A204.1 (cell line): ENCODE results near the gene FAM89B.

ENCODE experiments used
- FAIRE-seq: peaks from 2 replicates; lab custom pipeline; 2012; peaks lifted over from hg19 to GRCh38; lab: Jason Lieb, UNC

Gene FAM89B

DNA sequence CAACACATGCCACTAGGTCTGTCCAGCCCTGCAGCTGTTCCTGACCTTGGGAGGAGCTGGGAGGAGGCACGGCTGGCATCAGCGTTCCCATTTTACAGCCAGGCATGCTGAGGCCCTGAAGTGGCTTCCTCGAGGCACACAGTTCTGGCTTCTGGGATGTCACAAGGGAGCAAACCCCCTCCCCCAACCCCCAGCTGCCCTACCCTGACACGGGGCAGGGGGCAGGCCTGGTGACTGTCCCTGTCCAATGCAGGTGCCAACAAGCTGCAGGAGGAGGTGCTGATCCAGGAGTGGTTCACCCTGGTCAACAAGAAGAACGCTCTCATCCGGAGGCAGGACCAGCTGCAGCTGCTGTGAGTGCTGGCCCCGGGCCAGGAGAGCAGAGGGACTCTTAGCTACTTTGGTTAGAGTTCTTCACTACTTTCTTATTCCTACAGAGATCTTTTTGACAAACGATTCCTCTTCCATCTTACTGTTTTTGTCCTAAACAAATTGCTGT, 18.0 kb downstream of the FAM89B start:
- FAIRE-seq, result no peak

DNA sequence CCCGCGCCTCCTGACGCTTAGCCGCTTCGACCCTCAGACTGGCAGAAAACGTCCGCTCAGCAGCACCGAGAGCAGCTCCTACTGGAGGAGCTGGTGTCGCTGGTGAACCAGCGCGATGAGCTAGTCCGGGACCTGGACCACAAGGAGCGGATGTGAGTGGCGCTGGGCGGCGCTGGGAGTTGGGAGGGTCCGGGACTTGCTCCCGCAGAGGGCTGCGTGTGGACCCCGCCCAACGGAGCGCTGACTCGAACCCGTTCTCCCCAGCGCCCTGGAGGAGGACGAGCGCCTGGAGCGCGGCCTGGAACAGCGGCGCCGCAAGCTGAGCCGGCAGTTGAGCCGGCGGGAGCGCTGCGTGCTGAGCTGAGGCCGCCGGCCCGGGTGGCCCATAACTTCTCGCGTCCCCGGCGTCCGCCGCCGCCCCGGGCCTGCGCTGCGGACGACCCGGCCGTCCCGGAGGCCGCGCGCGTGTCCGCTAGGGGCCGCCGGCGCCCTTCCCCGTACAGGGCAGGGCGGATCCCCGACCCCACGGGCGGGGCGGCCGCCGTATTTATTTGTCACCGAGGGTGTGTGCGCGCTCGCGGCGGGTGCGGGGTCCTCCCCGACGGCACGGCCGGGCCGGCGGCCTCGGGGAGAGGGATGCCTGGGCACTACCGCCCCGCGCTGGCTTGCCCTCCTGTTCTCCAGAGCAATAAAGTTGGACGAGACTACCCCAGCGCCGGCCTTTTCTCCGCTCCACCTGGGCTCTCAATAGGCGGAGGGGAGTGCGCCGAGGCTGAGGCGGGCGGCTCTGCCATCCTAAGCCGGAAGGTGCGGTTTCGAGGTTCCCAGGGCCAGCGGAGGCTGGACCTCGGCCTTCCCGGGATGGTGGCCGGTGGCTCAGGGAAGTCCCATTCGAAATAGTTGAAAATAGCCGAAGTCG, 19.9 kb downstream of the FAM89B start:
- no peak for FAIRE-seq

DNA sequence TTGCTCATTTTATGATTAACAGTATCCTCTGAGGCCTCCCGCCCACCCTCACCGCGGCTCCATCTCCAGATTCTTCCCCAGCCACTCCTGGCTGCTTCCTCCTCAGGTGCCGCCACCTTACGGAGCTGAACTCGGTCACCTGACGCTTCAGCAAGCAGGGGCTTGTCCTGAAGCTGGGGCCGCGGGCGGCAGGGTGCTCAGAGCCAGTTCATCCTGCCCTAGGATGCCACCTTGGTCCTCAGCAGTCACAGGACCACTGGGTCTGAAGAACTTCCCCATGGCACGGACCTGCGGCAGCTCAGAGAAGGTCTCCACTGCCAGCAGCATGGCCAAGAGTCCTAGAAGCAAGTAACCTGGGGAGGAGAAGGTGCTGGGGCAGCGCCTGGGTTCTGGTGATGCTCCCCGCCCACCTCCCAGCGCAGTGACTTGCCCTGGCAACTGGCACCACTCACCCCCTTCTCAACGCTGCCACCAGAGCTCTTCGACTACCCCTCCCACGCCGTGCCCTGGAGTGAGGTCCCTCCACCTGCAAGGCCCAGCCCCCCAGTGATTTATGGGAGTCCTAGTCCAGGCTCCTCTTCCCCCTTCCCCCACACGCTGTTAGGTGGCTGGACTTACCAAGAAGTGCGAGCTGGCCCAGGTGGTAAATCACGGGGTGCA, 20.6 kb downstream of the FAM89B start:
- FAIRE-seq, result no peak

DNA sequence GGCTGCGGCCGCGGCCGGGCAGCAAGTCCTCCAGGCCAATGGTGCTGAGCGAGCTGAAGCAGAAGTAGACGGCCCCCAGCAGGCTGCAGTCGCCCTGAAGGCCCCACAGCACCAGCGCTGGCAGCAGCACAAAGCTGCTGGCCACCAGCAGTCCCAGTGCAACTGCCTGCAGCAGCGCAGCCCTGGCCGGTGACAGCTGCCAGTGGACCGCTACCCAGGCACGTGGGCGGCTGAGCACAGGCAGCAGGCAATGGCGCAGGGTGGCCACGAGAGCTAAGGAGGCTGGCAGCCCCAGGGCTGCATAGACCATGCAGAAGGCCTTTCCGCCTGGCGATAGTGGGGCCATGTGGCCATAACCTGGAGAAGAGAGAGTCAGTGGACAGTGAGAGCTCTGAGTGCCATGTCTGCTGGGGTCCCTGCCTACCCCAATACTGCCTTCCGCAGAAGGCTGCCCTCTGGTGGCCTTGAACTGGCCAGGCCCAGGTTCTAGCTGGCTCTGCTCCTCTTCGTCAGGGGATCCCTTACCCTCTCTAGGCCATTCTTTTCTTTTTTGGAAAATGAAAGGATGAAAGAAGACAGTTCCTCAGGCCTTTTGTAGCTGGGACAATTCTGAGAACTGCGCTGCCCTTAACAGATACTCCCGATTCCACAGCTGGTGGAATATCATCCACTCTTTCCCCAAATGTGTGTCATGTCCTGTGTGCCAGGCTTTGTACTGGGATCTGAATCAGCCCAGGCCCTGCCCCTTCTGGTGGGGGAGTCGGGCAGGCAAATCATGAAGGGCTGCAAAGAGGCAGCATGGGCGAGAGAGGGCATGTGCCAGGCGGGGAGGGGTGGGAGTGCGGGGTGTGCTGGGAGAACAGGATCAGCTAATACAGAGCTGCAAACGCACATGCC, 21.4 kb downstream of the FAM89B start:
- no peak for FAIRE-seq

DNA sequence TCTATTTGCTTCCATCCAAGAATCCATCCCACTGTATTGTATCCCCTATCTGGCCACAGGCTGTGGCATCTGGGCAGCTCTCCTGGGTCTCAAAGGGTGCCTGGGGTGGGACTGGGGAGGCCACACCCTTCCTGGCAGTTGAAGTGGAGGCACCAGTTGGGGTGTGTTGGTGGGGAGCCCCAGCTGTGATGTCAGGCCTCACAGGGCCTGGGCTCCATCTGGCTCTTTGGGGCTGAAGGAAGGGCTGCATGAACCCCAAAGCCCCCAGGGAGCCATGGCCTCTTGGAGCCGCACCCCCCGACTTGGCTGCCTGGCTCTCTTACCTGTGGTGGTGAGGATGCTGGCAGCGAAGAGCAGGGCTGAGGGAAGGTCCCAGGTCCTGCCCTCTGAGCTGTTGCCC, 22.8 kb downstream of the FAM89B start:
- no peak for FAIRE-seq

DNA sequence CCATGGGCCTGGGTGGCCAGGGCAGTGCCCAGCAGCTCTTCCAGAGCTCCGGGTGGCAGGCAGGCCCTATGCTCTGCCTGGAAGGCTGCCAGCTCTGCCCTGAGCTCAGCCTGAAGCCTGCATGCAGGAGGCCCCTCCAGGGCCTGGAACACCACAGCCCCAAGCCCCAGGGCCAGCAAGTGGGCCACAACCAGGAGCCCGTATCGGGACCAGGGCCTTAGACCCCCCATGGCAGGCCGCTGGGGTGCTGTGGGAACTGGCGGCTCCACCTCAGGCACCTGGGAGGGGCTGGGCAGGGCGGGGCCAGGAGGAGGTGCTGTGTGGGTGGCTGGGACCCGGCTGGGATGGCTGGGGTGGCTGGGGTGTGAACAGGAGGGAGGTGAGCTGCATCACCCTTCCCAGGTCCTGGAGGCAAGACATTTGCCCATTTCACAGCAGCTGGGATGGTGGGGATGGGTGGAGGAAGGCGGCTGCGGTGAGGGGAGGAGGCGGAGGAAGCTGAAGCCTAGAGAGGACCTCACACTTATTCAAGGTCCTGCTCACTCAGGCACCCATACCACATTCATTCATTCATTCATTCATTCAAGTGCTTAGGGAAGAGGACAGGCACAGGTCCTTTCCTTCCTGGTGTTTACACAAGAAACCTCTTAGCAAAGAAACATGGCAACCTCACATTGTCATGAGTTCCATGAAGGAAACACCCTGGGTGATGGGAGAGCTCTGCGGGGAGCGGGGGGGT, 23.4 kb downstream of the FAM89B start, which contains the start of gene KCNK7:
TSS of gene KCNK7 (minus strand) at position 258 of the 739 bp plus-strand sequence. CDS start at position 230, 28 bp downstream.
- no peak for FAIRE-seq

DNA sequence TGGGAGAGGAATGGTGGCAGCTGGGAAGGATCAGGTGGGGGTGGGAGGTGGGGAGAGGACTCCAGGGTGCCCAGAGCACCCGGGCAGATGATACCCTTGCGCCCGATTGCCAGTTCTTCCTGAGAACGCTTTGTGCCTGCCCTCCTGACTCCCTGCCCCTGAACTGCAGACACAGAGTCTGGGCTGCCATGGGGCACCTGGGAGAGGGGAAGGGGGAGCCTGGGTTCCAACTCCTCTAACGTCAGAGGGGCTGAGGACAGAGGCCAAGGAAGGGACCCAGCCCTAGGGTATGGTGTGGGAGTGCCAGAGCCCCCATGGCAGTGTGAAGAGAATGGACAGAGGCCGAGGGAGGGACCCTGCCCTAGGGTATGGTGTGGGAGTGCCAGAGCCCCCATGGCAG, 24.2 kb downstream of the FAM89B start:
- FAIRE-seq, result no peak

DNA sequence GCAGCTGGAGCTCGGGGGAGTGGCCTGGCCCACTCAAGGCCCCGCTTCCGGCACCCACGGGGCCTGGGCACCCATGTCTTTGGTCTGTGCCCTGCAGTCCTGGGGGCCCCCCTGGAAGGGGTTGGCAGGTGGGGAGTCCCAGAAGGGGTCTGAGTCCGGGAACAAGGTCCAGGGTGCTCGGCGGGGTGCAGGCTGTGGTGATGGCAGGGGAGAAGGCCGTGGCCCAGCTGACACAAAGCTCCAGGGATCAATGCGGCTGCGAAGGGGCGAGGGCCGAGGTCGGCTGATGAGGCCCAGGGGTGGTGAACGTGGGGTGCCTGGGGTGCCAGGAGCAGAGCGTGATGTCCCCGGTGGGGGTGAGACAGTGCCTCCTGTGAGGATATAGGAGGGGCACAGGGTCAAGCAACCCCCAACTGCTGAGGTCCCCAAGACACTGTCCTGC, 25.9 kb downstream of the FAM89B start:
- no peak for FAIRE-seq

DNA sequence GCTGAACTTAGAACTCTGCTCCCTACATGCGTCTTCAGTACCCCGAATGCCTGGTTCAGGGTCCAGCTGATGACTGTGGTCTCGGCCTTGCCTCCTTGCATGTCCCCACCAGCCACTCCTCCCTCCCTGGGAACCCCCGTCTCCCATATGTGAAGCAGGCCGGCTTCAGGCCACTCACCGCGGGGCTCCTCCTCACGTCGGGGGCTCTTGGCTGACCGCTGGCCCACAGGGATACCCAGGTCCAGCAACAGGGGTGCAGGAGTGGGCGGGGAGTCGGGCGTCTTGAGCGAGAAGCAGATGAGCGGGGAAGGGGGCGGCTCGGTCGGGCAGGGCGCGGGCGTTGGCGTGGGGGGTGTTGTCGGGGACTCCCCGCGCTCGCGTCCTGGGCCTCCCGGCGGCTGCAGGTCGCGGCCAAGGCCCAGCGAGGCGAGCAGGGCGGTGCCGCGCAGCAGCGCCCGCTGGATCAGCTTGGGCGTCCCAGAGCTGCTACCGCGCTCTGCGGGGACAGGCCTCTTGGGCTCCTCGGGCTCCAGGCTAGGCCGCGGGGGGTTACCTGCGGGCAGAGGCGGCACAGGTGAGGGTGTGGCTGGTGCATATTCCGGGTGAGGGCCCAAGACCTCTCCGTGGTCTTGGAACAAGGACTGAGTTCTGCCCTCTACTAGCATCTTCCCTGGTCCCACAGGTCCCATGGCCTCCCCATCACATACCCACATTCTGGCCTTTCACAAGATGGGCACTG, 27.0 kb downstream of the FAM89B start:
- FAIRE-seq, result no peak

DNA sequence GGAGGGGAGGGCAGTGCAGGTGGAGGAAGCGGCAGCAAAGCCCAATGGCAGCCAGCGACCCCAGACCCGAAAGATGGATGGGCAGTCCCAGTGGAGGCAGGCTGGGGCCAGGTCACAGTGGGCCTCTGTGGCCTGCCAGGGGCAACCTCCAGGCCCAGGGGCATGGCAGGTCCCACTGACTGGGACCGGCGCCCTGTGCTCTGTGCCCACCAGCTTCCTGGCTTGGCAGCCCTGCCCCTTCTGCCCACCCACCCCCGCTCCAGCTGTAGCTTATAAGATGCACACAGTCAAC, 27.6 kb downstream of the FAM89B start:
- FAIRE-seq, result no peak

DNA sequence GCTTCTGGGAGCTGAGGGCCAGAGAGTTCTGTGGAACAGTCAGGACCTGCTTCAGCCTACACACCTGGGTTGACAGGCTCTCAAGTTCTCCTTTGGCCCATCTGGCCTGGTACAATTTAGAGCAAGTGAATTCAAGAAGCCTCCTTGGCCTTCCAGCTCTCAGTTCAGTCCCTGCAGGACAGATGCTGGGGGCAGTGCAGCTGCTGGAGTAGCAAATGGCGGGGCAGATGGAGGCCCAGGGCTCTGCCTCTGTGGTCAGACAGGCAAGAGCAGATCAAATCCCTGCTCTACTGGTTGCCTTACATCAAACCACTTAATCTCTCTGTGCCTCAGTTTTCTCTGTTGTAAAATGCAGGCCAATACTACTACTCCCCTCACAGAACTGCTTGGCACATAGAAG, 31.9 kb downstream of the FAM89B start:
- no peak for FAIRE-seq

DNA sequence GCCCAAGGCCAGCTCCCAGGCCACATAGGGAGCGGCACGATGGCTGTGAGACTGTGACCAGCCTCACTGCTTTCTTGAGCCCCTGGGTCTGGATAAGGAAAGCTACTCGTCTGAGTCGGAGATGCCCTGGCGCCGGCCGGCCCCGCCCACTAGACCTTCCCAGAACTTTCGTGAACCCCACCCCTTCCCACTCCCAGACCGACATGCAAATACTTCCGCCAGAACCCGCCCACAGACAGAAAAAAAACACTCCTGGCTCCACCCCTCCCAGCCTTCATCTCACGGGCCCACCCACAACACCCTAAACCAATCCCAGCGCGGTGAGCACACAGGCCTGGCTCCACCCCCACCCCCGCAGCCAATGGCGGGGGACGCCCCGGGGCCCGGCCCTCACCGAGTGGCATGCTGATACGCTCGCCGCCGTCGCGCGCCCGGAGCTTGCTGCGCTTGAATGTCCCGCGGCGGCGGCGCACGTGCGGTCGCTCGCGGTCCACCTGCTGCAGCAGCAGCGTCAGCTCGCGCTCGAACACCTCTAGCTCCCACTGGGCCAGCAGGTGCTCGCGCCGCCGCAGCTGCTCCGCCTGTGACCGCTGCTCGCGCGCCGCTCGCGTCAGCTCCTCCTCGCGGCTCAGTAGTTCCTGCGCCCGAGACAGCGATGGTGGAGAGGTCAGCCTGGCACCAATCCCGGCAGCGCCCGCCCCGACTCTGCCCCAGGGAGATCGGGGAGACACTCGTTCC, 34.7 kb downstream of the FAM89B start:
- FAIRE-seq, result no peak

DNA sequence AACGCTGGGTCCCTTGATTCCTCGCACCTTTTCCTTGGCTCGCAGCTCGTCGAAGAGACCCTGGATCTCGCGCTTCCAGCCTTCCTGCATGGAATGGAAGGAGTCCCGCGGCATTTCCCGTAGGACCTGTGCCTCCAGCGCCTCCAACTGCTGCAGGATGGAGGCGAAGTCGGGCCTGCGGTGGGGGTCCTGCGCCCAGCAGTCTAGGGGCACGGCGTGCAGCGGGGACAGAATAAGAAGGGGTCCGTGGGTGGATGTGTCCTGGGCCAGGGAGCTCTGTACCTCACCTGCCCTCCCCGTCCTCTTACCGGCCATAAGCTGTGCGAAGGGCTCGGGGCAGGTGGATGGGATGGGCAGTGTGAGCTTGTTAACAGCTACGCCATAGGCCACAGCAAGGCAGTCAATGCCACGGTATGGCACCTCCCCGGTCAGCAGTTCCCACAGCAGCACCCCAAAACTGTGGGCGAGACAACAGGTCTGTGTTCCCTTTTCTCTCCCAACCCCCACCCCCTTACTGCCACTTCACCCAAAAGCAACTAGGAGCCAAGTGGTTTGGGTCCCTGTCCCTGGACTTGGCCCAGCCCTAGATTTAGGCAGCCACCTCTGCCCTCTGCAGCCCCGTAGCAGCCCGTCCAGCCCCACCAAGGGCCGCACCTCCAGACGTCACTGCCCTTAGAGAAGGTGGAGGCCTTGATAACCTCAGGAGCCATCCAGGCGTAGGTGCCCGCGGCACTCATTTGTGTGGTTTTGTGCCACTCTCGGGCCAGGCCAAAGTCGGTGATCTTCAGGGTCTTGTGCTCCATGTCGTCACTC, 35.5 kb downstream of the FAM89B start:
- no peak for FAIRE-seq

DNA sequence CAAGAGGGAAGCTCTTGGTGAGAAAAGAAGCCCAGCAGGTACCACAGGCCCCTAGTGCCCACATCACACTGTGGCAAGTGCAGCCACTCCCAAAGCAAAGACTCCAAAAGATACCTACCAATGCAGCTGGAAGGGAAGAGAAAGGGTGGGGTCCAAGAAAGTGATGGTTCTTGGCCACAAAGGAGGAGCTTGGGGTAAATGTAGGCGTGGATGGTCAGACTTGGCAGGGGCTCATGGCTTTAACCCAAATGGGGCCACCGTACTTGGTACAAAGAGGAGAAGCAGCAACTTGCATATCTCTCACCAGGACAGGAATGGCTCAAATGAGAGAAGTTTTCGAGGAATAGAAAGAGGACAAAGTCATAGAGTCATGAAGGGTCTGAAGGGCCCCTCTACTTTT, 36.9 kb downstream of the FAM89B start:
- FAIRE-seq, result no peak

DNA sequence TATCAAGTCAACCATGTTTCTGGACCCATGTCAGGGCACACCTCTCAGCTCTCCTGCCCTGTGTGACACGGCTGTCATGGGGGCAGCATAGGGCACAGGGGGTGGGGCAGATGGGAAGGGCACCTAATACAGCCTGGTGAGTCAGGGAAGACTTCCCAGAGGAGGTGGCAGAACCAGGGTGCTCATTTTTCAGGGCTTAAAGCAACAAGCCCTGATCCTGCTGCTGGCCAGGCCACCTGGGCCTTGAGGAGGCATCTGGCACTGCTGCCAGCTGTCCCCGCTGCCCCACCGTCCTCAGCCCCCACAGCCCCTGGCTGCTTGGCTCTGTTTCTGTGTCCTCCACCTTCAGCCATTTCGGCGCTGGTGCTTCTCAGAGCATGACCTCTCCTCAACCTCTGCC, 37.3 kb downstream of the FAM89B start:
- no peak for FAIRE-seq

DNA sequence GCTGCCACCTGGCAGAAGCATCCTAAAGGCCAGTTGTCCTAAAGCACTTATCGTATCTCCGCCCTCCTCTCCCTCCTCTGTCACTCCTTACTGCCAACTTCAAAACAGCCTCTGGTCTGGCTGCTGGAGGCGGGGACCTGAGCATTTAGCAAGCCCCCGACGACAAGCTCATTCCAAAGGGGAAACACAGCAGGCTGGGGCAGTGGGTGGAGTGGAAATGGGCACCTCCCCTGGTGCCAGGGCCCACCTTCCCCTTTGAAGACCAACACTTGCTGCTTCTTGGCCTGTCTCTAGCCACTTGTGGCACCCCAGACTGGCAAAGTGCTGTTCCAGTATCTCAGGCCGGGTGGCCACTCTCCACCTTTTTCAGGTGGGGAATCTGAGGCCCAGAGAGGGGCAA, 38.1 kb downstream of the FAM89B start:
- no peak for FAIRE-seq

DNA sequence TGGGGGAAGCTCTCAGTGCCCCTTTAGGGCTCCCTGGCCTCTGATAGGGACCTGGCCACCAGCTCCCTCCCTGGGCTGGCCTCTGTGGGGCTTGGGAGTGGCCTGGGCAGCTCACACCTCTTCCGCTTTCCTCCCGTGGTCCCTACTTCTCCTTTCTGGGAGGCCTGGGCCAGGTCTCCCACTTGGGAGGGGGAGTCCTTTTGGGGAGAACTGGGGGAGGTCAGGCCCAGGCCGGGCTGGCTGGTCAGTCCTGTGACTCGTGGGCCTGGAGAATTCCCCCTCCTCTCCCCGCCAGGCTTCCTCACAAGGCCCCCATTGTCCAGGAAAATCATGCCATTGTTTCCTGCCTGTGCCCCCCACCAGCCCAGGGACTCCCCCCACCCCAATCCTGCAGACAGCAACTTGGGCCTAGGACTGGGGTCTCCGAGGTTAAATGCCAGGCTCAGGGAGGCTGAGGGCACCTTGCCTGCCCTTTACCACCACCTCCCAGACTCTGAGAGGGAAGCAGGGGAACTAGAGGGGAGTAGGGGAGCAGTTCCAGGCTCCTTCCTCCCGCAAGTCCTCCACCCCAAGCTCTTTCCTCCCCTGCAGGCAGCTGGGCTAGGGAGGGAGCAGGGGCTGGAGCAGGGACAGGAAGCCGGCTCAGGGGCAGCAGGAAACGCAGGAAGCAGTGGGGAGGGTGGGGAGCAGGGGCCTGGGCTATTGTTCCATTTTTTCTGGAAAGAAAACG, 38.9 kb downstream of the FAM89B start:
- FAIRE-seq, result no peak

DNA sequence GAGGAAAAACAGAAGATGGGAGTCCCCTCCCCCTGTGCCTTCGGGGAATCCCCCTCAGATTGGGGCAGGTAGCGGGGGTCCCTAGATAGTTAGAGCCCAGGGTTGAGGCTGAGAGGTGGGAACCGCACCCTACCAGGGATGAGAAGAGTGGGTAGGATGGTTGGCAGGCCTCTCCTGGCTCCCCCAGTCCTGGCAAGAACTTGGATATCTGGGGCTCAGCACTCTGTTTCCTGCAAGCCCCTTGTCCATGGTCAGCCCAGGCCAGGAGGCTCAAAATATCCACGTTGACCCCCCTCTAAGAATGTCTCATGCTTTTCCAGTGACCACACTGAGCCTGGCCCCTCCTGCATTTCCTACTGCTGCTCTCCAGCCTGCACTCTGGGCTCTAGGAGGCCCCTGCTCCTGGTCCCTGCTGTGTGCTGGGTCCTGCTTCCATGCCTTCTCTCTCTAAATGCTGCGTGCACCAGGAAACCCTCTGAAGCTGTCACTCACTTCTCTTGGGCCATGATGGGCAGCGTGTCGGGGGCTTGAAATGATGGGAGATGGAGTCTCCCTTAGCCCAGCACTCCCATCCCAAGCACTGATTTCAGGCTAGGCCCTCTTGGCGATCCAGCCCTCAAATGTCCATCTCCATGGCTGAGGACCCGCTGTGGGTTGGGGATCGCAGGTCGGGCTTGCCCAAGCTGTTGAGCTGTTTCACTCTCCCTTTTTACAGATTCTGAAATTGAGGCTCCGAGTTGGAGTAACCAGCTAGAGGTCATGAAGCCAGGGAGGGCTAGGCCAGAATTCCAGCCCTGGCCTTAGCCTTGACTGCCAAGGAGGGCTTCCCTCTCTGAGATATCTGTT, 39.6 kb downstream of the FAM89B start:
- no peak for FAIRE-seq
